ENCODE measurements around the gene NPLOC4.
"Not testable (repeated sequence)": the region's sequence is repeated elsewhere in the genome, so short reads cannot be mapped to it uniquely, and the experiment has no call there.

Gene NPLOC4

GRCh38 chr17:81589612-81590011 lies 47.3 kb downstream of the NPLOC4 start:
- no peak for DNase-seq (ENCODE audit: low read depth in 2 of 2)

- no peak for DNase-seq (ENCODE audit: low read depth in 2 of 2)
These were observed 50.8 kb downstream of the NPLOC4 start for GRCh38 chr17:81586096-81586495.

- not testable (repeated sequence) for DNase-seq (ENCODE audit: low read depth in 2 of 2)
These were observed 52.1 kb downstream of the NPLOC4 start for GRCh38 chr17:81584771-81585170.

GRCh38 chr17:81583589-81584342 lies 53.1 kb downstream of the NPLOC4 start:
- DNase-seq (ENCODE audit: low read depth in 2 of 2) = no peak

GRCh38 chr17:81582749-81583148 lies 54.2 kb downstream of the NPLOC4 start:
- no peak for DNase-seq (ENCODE audit: low read depth in 2 of 2)

- no peak for DNase-seq (ENCODE audit: low read depth in 2 of 2)
These were observed 54.6 kb downstream of the NPLOC4 start for GRCh38 chr17:81582341-81582740.

- DNase-seq (ENCODE audit: low read depth in 2 of 2) = no peak
These were observed 55.2 kb downstream of the NPLOC4 start for GRCh38 chr17:81581758-81582157.

GRCh38 chr17:81580481-81580880 lies 56.4 kb downstream of the NPLOC4 start:
- no peak for DNase-seq (ENCODE audit: low read depth in 2 of 2)

GRCh38 chr17:81579821-81580321 lies 57.0 kb downstream of the NPLOC4 start:
- DNase-seq (ENCODE audit: low read depth in 2 of 2) = no peak

GRCh38 chr17:81579298-81579697 lies 57.6 kb downstream of the NPLOC4 start:
- DNase-seq (ENCODE audit: low read depth in 2 of 2) = no peak

- DNase-seq (ENCODE audit: low read depth in 2 of 2) = no peak
These were observed 58.2 kb downstream of the NPLOC4 start for GRCh38 chr17:81578561-81579225.

GRCh38 chr17:81578038-81578441 lies 58.9 kb downstream of the NPLOC4 start:
- DNase-seq (ENCODE audit: low read depth in 2 of 2) = no peak

- DNase-seq (ENCODE audit: low read depth in 2 of 2) = no peak
These were observed 59.5 kb downstream of the NPLOC4 start for GRCh38 chr17:81577278-81578000.

- DNase-seq (ENCODE audit: low read depth in 2 of 2) = no peak
These were observed 60.2 kb downstream of the NPLOC4 start for GRCh38 chr17:81576621-81577277.

GRCh38 chr17:81575836-81576235 lies 61.1 kb downstream of the NPLOC4 start:
- DNase-seq (ENCODE audit: low read depth in 2 of 2) = no peak

GRCh38 chr17:81574643-81574956 lies 62.3 kb downstream of the NPLOC4 start:
- DNase-seq (ENCODE audit: low read depth in 2 of 2) = no peak

- DNase-seq (ENCODE audit: low read depth in 2 of 2) = no peak
These were observed 62.9 kb downstream of the NPLOC4 start for GRCh38 chr17:81573794-81574642.

GRCh38 chr17:81572563-81573168 lies 64.2 kb downstream of the NPLOC4 start:
- no peak for DNase-seq (ENCODE audit: low read depth in 2 of 2)

- DNase-seq (ENCODE audit: low read depth in 2 of 2) = no peak
These were observed 65.9 kb downstream of the NPLOC4 start for GRCh38 chr17:81570964-81571363.

- DNase-seq (ENCODE audit: low read depth in 2 of 2) = no peak
These were observed 66.9 kb downstream of the NPLOC4 start for GRCh38 chr17:81569986-81570514.

GRCh38 chr17:81568416-81568815 lies 68.5 kb downstream of the NPLOC4 start:
- DNase-seq (ENCODE audit: low read depth in 2 of 2) = no peak

All from stimulated activated CD4-positive, alpha-beta T cell treated with anti-CD3 and anti-CD28 coated beads, Interleukin-12 subunit alpha, Interleukin-12 subunit beta, amount 100 ng/mL, for 24 hours (primary cell).